HG03066 (cell line): ENCODE results near the gene FSTL3.
"Not testable (repeated sequence)": the region's sequence is repeated elsewhere in the genome, so short reads cannot be mapped to it uniquely, and the experiment has no call there.

Experiments used
- ATAC-seq: cut with Tn5 transposase; IDR thresholded peaks from one replicate; pipeline ENCODE4 v1.9.1; 2021; ENCODE audit warnings: low read depth; ENCODE audit not compliant: unreplicated experiment

The FSTL3 gene

GRCh38 chr19:708154-709143 lies 32.3 kb downstream of the FSTL3 start, which contains the start of gene PALM:
PALM (plus strand) TSS chr19:708935; CDS start chr19:709147, 212 bp downstream.
- ATAC-seq: no peak

DNA sequence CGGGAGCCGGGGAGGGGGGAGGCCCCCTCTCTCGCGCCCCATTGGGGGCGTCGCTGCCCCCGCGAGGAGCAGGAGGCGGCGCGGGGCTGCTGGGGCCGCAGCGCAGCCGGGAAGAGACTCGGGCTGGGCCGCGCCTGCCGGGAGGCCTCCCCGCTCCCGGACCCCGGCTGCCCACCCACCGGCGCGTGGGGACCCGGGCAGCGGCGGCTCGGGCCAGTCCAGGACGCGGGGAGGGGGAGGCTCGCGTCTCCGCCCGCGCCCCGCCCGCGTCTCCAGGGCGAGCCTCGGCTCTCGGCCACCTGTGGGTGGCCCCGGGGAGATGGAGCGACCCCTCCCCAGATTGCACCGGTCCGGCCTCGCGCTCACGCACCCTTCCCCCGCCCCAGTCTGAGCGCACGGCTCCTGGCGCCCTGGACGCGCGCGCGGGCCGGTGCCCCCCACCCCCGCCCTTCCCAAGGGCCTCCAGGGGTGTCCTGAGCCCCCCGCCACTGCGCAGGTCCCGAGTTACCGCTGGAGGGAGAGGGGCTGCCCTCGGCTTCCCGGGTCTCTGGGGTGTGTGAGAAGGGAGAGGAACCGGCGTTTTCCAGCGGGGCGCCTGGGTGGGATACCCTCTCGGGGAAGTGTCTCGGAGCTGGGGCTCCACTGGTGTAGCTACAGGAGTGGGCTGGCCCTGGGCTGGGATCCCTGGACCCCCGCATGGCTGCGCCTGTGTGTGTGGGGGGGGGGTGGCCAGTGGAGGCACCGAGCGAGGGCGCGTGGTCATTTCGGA lies 33.2 kb downstream of the FSTL3 start:
- no peak for ATAC-seq

DNA sequence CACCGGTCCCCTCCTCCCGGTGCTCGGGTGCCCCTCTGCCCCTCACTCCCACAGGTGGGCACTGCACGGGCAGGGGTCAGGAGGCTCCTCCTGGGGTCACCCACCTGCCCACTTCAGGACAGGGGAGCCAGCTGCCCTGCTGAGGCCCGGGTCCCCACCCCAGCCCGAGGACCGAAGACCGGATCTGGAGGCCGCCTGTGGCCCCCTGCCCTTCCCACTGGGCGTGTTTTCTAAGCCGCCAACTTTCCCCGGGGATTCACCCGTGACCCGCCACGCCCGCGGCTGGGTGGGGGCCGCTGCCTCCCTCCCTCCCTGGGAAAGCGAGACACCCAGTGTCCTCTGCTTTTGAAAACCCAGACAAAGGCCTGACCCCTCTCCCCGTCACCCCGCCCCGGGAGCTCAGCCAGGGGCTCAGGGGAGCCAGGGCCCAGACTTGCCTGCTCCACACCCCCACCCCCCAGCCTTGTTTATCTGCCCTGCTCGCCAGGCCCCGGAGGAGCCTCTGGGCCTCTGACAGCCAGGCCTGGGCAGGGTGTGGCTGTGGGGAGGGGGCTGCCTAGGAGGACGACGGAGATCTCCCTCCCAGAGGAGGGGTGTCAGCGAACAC lies 33.9 kb downstream of the FSTL3 start:
- ATAC-seq: no peak

DNA sequence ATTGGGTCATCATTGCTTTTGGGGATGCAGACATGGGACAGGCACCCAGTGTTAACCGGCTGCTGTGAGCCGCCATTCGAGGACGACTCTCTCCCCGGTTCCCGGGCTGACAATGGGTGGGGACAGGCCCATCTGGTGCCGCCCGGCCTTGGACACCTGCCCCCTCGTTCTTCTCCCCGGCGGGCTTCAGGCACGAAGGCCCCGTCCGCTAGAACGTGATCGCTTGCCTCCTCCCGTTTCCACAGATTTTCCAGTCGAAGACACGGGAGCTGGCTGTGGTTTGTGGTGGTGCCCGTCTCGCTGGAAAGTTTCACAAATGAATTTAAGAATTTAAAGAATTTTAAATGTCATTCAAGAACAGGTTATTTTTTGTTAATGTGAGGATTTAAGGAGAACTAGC lies 34.6 kb downstream of the FSTL3 start:
- ATAC-seq: no peak

DNA sequence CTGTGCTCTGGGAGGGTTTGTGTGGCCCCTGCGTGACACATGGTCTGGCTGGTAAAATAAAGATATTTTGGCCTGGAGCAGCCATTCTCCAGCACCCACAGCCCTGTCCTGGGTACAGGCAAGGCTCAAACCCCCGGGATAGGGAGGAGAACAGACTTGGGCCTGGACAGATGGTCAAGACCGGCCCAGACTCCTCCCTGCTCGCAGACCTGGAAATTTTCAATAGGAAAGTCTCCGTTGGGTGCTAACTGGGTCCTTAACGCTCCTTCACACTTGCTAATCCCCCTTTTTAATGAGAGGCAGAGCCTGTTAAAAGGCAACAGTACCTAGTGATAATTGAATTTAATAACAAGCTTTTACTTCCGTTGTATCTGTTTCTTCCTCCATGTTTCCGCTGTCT lies 35.1 kb downstream of the FSTL3 start:
- no peak for ATAC-seq

- no peak for ATAC-seq
Measured at GRCh38 chr19:715347-715746, 39.2 kb downstream of the FSTL3 start.

- ATAC-seq: no peak
Measured at GRCh38 chr19:718251-718951, 42.2 kb downstream of the FSTL3 start.

DNA sequence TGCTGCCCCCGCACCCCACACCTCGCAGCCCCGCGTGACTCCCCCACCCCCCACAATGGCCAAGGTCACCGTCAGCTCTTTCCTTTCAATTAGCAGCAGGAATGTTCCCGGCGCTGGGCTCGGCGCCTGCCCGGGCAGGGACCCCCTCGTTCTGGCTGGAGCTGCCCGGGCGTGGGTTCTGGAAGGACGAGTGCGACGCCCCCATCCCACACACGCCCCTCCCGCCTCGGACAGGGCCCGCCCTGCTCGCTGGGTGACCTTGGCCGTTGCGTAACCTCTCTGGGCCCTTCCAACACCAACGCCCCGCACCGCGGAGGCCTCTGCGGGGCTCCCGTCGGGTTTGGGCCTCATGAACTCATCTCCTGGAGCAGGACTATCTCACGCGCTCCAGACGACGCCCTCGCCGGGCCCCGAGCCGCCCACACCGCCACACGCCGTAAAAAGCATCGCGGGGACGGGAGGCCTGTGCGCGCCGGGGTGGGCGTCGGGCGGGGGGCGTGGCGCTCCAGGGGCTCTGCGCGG lies 42.9 kb downstream of the FSTL3 start:
- no peak for ATAC-seq

GRCh38 chr19:719636-720344 lies 43.6 kb downstream of the FSTL3 start:
- ATAC-seq: no peak

GRCh38 chr19:720345-721160 lies 44.4 kb downstream of the FSTL3 start:
- no peak for ATAC-seq

GRCh38 chr19:722553-723101 lies 46.4 kb downstream of the FSTL3 start:
- no peak for ATAC-seq

DNA sequence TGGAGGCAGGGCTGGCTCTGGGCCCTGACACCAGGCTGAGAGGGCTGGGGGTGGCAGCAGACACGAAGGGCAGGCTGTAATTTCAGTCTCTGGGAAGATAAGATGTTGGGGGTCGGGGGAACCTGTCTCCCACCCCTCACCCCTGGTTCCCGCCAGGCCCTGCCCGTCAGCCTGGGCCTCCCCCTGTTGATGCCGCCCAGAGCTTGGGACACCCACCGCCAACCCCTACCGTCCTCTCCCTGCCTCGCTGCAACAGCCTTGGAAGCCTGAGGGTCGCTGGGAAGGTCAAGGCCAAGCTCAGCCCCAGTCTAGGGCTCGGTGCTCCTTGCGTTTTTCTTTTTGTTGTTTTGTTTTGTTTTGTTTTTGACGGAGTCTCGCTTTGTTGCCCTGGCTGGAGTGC lies 47.1 kb downstream of the FSTL3 start:
- ATAC-seq: no peak

- no peak for ATAC-seq
Measured at GRCh38 chr19:723714-724113, 47.5 kb downstream of the FSTL3 start.

DNA sequence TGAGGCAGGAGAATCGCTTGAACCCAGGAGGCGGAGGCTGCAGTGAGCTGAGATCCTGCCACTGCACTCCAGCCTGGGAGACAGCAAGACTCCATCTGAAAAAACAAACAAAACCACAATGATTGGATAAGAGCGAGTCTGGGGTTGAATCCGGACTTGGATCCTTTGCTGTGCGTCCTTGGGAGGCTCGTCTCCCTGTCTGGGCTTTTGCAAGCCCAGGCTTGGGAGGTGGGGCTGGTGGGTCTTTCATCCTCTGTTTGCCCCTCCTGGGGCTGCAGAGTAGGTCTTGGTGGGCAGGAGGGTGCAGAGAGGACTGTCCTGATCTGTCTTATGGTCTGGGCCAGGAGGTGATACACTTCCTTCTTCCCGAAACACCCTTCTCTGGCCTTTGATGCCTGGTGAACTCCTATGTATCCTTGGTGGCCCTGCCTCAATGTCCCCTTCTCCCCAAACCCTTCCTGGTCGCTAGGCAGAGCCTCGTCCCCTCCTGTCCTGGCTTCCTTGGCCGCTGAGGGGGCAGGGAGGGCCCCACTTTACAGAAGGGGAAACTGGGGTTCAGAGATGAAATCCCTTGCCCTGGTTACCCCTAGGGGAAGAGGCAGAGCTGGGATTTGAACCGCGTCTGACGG lies 49.4 kb downstream of the FSTL3 start:
- no peak for ATAC-seq

DNA sequence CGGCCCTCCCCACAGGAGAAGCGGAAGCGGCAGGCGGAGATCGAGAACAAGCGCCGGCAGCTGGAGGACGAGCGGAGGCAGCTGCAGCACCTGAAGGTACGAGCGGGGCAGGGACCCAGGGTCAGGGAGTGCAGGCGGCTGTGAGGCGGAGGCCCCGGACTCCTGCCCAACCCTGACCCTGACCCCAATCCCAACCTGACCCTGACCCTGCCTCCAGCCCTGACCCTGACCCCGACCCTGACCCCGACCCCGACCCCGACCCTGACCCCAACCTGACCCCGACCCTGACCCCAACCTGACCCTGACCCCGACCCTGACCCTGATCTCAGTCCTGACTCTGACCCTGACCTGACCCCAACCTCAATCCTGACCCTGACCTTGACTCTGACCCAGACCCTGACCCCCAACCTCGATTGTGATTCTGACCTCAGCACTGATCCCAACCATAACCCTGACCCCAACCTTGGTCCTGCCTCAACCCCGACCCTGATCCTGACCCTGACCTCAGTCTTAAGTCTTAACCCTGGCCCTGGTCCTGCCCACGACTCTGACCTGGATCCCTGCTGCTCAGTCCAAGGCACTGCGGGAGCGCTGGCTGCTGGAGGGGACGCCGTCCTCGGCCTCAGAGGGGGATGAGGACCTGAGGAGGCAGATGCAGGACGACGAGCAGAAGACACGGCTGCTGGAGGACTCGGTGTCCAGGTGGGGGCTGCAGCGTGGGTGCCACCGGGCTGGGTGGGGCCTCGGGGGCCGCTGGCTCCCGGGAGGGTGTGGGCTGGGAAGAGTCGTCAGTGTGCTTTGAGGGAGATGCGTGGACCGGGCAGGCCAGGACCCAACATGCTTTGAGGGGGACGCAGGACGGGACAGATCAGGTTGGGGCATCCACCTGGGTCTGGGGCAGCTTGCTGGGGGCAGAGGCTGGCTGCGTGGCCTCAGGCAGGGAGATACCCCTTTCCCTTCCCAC lies 51.1 kb downstream of the FSTL3 start:
- ATAC-seq: no peak

- ATAC-seq: no peak
Measured at GRCh38 chr19:728011-728410, 51.8 kb downstream of the FSTL3 start.

- ATAC-seq: not testable (repeated sequence)
Measured at GRCh38 chr19:729564-729963, 53.4 kb downstream of the FSTL3 start.
